Lower leg skin (tissue), 4 donors: ENCODE measurements around the gene APOL5. TPM values are rescaled to one million over a fixed set of nuclear protein-coding genes. Genes with fewer than 3 reads are reported as not detected.

ENCODE experiments used
- DNase-seq, 2 donors: peaks; one replicate each; pipeline ENCODE4 v3.0.0-alpha.2; 2019; ENCODE audit warnings: low spot score in 2 of 2
- H3K4me3 ChIP-seq: fragments of 200-600 bp; sonication (generic); 2 replicates; pipeline ENCODE4 v1.5.1; 2017; ENCODE audit warnings: mild to moderate bottlenecking, low read depth; ENCODE audit not compliant: poor library complexity, severe bottlenecking
- CTCF ChIP-seq, 3 donors: fragments of 450-650 bp; IDR thresholded peaks; one replicate each; pipeline ENCODE4 v1.5.1; 2016; ENCODE audit warnings: antibody characterized with exemption in 3 of 3, mild to moderate bottlenecking in 3 of 3, moderate library complexity in 2 of 3
- POLR2A ChIP-seq, 2 donors: fragments of 450-650 bp; IDR thresholded peaks; one replicate each; pipeline ENCODE4 v1.6.1; 2016 to 2017; ENCODE audit warnings: antibody characterized with exemption in 2 of 2, mild to moderate bottlenecking in 1 of 2, moderate library complexity in 1 of 2
- WGBS, 2 donors: methylation state at CpG; one replicate each; pipeline ENCODE4 v1.1.5; 2018; 5-methylcytosine and 5-hydroxymethylcytosine counted together
- intact Hi-C: fragments of 100-400 bp; cut with DNase I; formaldehyde crosslinking; loops from one replicate; pipeline ENCODE4 v1.15.0; 2023; ENCODE audit warnings: low total_unique reads
- total RNA-seq, 4 donors: library from RNA; depleted of rRNA; stranded (reverse); fragments of >200 nt; gene quantifications; one replicate each; pipeline ENCODE4 v1.1.0, GENCODE V29; 2016

Gene APOL5
- total RNA-seq, 4 donors from 2014 or later: not detected

- 82 to 84% methylated on average over 11 of the region's 11 CpGs for WGBS, 2 donors
- TF ChIP-seq POLR2A (IDR thresholded peaks at IDR 0.05): no peak
- TF ChIP-seq CTCF (IDR thresholded peaks at IDR 0.05): no peak
- intact Hi-C loops: no loop called here
- DNase-seq: no peak
- no peak overlapping the region for H3K4me3 ChIP-seq
These were observed 9.8 kb downstream of the APOL5 start for GRCh38 chr22:35727436-35727835.

- TF ChIP-seq POLR2A (IDR thresholded peaks at IDR 0.05) (no peak), CTCF (IDR thresholded peaks at IDR 0.05) (no peak)
- no peak overlapping the region for H3K4me3 ChIP-seq
- DNase-seq: no peak
- intact Hi-C loops: no loop called here
- 61 to 71% methylated on average over 12 of the region's 12 CpGs for WGBS, 2 donors
These were observed 11.1 kb downstream of the APOL5 start for GRCh38 chr22:35728639-35729308.

GRCh38 chr22:35729309-35729698 is 11.6 kb downstream of the APOL5 start:
- intact Hi-C loops: no loop called here
- DNase-seq: no peak
- H3K4me3 ChIP-seq: no peak overlapping the region
- TF ChIP-seq POLR2A (IDR thresholded peaks at IDR 0.05) (no peak), CTCF (IDR thresholded peaks at IDR 0.05) (no peak)
- WGBS, 2 donors: 47 to 60% methylated on average over 2 of the region's 2 CpGs

- WGBS, 2 donors: 79 to 81% methylated on average over 9 to 10 of the region's 10 CpGs
- no peak overlapping the region for H3K4me3 ChIP-seq
- TF ChIP-seq CTCF (IDR thresholded peaks at IDR 0.05) (no peak), POLR2A (IDR thresholded peaks at IDR 0.05) (no peak)
- intact Hi-C loops: loop anchor here (5.0 kb wide), 1 partner anchor 176 kb away; no protein-coding TSS in a partner anchor
- DNase-seq: no peak
These were observed 13.6 kb downstream of the APOL5 start for GRCh38 chr22:35731321-35731720.

- DNase-seq: no peak
- 95 to 96% methylated on average over 9 of the region's 9 CpGs for WGBS, 2 donors
- intact Hi-C loops: loop anchor here (5.0 kb wide), 1 partner anchor 175 kb away; no protein-coding TSS in a partner anchor
- TF ChIP-seq CTCF (IDR thresholded peaks at IDR 0.05): no peak
- no peak for TF ChIP-seq POLR2A (IDR thresholded peaks at IDR 0.05)
- H3K4me3 ChIP-seq: no peak overlapping the region
These were observed 14.4 kb downstream of the APOL5 start for GRCh38 chr22:35732116-35732515.

- intact Hi-C loops: loop anchor here (5.0 kb wide), 1 partner anchor 174 kb away; no protein-coding TSS in a partner anchor
- 91 to 92% methylated on average over 10 of the region's 10 CpGs for WGBS, 2 donors
These were observed 15.4 kb downstream of the APOL5 start for GRCh38 chr22:35733036-35733435.

More at GRCh38 chr22:35733036-35733435, 15.4 kb downstream of the APOL5 start:
- no peak overlapping the region for H3K4me3 ChIP-seq
- DNase-seq: no peak
- TF ChIP-seq POLR2A (IDR thresholded peaks at IDR 0.05): no peak
- no peak for TF ChIP-seq CTCF (IDR thresholded peaks at IDR 0.05)
